Neural progenitor cell (in vitro differentiated cells): ENCODE results near the gene PCDH9. TPM values are rescaled to one million over a fixed set of nuclear protein-coding genes. Genes with fewer than 3 reads are reported as not detected.
A peak's percentile ranks its signal among the peaks of the same experiment; 100 is the strongest.

Experiments
- DNase-seq: peaks from one replicate; pipeline ENCODE4 v3.0.0-alpha.2; 2016; ENCODE audit warnings: low spot score
- H2AFZ ChIP-seq: fragments of 200-600 bp; sonication (generic); replicated peaks from 2 replicates; pipeline ENCODE4 v1.6.1; 2016; ENCODE audit warnings: antibody characterized with exemption
- H3F3A ChIP-seq: fragments of 200-600 bp; sonication (generic); 2 replicates; pipeline ENCODE4 v1.6.1; 2016; ENCODE audit warnings: antibody characterized with exemption, low read depth
- H3K27ac ChIP-seq: fragments of 200-600 bp; sonication (generic); 2 replicates; pipeline ENCODE4 v1.5.1; 2016; ENCODE audit warnings: mild to moderate bottlenecking
- H3K27me3 ChIP-seq: fragments of 200-600 bp; sonication (generic); 2 replicates; pipeline ENCODE4 v1.6.1; 2016; ENCODE audit warnings: mild to moderate bottlenecking, moderate library complexity
- H3K36me3 ChIP-seq: fragments of 200-600 bp; sonication (generic); 2 replicates; pipeline ENCODE4 v1.5.1; 2016
- H3K4me1 ChIP-seq: fragments of 200-600 bp; sonication (generic); 2 replicates; pipeline ENCODE4 v1.6.1; 2016; ENCODE audit warnings: mixed run types
- H3K4me2 ChIP-seq: fragments of 200-600 bp; sonication (generic); 2 replicates; pipeline ENCODE4 v1.6.1; 2016
- H3K4me3 ChIP-seq: fragments of 200-600 bp; sonication (generic); 2 replicates; pipeline ENCODE4 v1.5.1; 2016
- H3K79me2 ChIP-seq: fragments of 200-600 bp; sonication (generic); 2 replicates; pipeline ENCODE4 v1.6.1; 2016; ENCODE audit warnings: low read depth
- H3K9ac ChIP-seq: fragments of 200-600 bp; sonication (generic); 2 replicates; pipeline ENCODE4 v1.6.1; 2016
- H3K9me3 ChIP-seq: fragments of 200-600 bp; sonication (generic); 2 replicates; pipeline ENCODE4 v1.5.1; 2016; ENCODE audit warnings: low read depth
- H4K20me1 ChIP-seq: fragments of 200-600 bp; sonication (generic); 2 replicates; pipeline ENCODE4 v1.6.1; 2016; ENCODE audit warnings: low read depth
- H3K27ac Mint-ChIP-seq: 3 replicates; pipeline ENCODE4 v1.8.0; 2021; ENCODE audit warnings: mixed read lengths
- H3K27me3 Mint-ChIP-seq: 2 replicates; pipeline ENCODE4 v1.8.0; 2022; ENCODE audit warnings: low read depth, mild to moderate bottlenecking, inconsistent platforms, moderate library complexity, mixed read lengths; ENCODE audit not compliant: insufficient read depth
- H3K36me3 Mint-ChIP-seq: 3 replicates; pipeline ENCODE4 v1.8.0; 2021; ENCODE audit warnings: mixed read lengths
- H3K4me1 Mint-ChIP-seq: 3 replicates; pipeline ENCODE4 v1.8.0; 2021; ENCODE audit warnings: mixed read lengths
- H3K4me3 Mint-ChIP-seq: 3 replicates; pipeline ENCODE4 v1.8.0; 2021; ENCODE audit warnings: mild to moderate bottlenecking, moderate library complexity, mixed read lengths
- H3K9me3 Mint-ChIP-seq: 3 replicates; pipeline ENCODE4 v1.8.0; 2020; ENCODE audit warnings: mixed read lengths
- CTCF ChIP-seq: fragments of 200-600 bp; sonication (generic); IDR thresholded peaks from 2 replicates; pipeline ENCODE4 v1.5.1; 2017; ENCODE audit warnings: antibody characterized with exemption, mild to moderate bottlenecking
- EZH2 ChIP-seq: fragments of 200-600 bp; sonication (generic); IDR thresholded peaks from 2 replicates; pipeline ENCODE4 v1.6.1; 2017; ENCODE audit warnings: antibody characterized with exemption, mild to moderate bottlenecking, moderate library complexity
- EZH2phosphoT487 ChIP-seq: fragments of 200-600 bp; sonication (generic); IDR thresholded peaks from 2 replicates; pipeline ENCODE4 v1.6.1; 2017; ENCODE audit warnings: antibody characterized with exemption
- total RNA-seq: library from RNA; depleted of rRNA; stranded (reverse); fragments of >200 nt; gene quantifications from 2 replicates; pipeline ENCODE4 v1.2.3, GENCODE V29; 2015; ENCODE audit warnings: low replicate concordance

The PCDH9 gene
- total RNA-seq, 1 donor from 2014 or later: 0.24 TPM

- no peak overlapping the region for H3K27ac ChIP-seq
- H3F3A ChIP-seq: no peaks in the 10 kb centered on the region
- H4K20me1 ChIP-seq: no peaks in the 10 kb centered on the region
- H3K4me3 Mint-ChIP-seq: no peak overlapping the region
- H3K27ac Mint-ChIP-seq: no peak overlapping the region
- peaks cover 21% of the 10 kb centered on the region for H3K9me3 Mint-ChIP-seq
- H3K4me3 ChIP-seq: no peak overlapping the region
- peaks cover 8% of the 10 kb centered on the region for H3K36me3 Mint-ChIP-seq
- peak; percentile 19 for DNase-seq
- H3K4me1 Mint-ChIP-seq: peaks cover 10% of the 10 kb centered on the region
- H3K36me3 ChIP-seq: no peaks in the 10 kb centered on the region
- H3K27me3 Mint-ChIP-seq: peaks cover 2% of the 10 kb centered on the region
- no peak overlapping the region for H3K9ac ChIP-seq
- H3K4me1 ChIP-seq: no peaks in the 10 kb centered on the region
- no peaks in the 10 kb centered on the region for H3K27me3 ChIP-seq
- H2AFZ ChIP-seq: no peak overlapping the region
- TF ChIP-seq CTCF: peak; percentile 41
- TF ChIP-seq EZH2: no peak
- TF ChIP-seq EZH2phosphoT487: no peak
- H3K79me2 ChIP-seq: no peaks in the 10 kb centered on the region
- H3K4me2 ChIP-seq: no peak overlapping the region
- H3K9me3 ChIP-seq: no peaks in the 10 kb centered on the region
Observed at GRCh38 chr13:66689628-66690027, 540.5 kb downstream of the PCDH9 start.

DNA sequence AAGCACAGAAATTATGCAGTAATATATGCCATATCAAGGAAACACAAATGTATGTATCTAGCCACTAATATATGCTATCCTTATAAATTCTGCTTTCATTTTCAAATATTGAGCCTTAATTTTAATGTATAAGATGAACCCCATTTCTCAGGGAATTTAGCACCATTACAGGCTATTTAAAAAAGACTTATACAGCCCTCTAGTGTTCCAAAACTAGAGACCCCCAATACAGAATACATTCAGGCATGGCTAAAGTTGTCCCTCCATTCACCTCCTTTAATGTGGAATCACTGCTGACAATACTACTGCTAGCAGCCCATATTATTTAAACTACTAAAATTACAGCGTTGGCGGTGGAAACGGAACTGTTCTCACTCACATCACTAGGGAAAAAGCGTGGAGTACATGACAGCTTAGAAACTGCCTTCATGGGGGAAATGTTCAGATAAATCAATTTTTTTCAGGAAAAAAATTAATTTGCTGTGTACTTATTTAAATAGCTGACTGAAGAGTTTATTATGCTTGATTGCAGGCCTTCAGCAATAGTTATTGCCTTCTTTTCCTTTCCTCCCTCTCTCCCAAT, 541.0 kb downstream of the PCDH9 start:
- H3K27me3 Mint-ChIP-seq: peaks cover 3% of the 10 kb centered on the region
- Histone ChIP-seq H3K27me3 (no peaks in the 10 kb centered on the region), H3K9ac (no peak overlapping the region), H3K4me3 (no peak overlapping the region), H3K4me1 (no peaks in the 10 kb centered on the region), H3K27ac (no peak overlapping the region), H3K9me3 (no peaks in the 10 kb centered on the region), H3F3A (no peaks in the 10 kb centered on the region), H3K79me2 (no peaks in the 10 kb centered on the region), H3K36me3 (no peaks in the 10 kb centered on the region), H3K4me2 (no peak overlapping the region), H4K20me1 (no peaks in the 10 kb centered on the region), H2AFZ (no peak overlapping the region)
- no peak overlapping the region for H3K27ac Mint-ChIP-seq
- H3K4me1 Mint-ChIP-seq: peaks cover 10% of the 10 kb centered on the region
- TF ChIP-seq EZH2phosphoT487: no peak
- peak; percentile 51 for TF ChIP-seq CTCF
- TF ChIP-seq EZH2: no peak
- H3K36me3 Mint-ChIP-seq: peaks cover 10% of the 10 kb centered on the region
- DNase-seq: peak; percentile 19
- peaks cover 24% of the 10 kb centered on the region for H3K9me3 Mint-ChIP-seq
- H3K4me3 Mint-ChIP-seq: no peak overlapping the region

DNA sequence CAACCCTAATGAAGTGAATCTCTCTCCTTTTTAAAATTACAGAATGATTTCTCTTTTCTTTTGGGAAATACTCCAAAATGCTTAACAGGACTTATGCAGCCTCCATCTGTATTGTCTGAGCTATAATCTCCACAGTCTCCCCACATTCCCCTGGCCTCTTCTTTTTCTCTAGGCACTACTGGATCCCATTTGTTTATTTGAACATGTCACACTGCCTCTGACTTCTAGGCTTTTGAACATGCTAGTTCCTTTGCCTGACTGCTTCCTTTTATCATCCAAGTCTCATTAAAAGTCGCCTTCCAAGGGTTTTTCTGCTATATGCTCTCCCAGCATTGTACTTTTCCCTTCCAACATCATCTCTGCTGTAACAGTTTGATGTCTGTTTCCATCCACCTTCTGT, 548.7 kb downstream of the PCDH9 start:
- H3K9me3 Mint-ChIP-seq: peaks cover 22% of the 10 kb centered on the region
- H3K27me3 ChIP-seq: no peaks in the 10 kb centered on the region
- peak; percentile 13 for DNase-seq
- no peaks in the 10 kb centered on the region for H3K79me2 ChIP-seq
- H2AFZ ChIP-seq: no peak overlapping the region
- H4K20me1 ChIP-seq: no peaks in the 10 kb centered on the region
- H3K4me2 ChIP-seq: no peak overlapping the region
- H3K4me3 Mint-ChIP-seq: no peak overlapping the region
- no peaks in the 10 kb centered on the region for H3K9me3 ChIP-seq
- no peaks in the 10 kb centered on the region for H3F3A ChIP-seq
- no peak overlapping the region for H3K9ac ChIP-seq
- H3K4me3 ChIP-seq: no peak overlapping the region
- no peak for TF ChIP-seq CTCF
- no peak for TF ChIP-seq EZH2
- TF ChIP-seq EZH2phosphoT487: no peak
- H3K27me3 Mint-ChIP-seq: peaks cover 3% of the 10 kb centered on the region
- peak overlapping the region; percentile 20 for H3K27ac Mint-ChIP-seq
- H3K4me1 ChIP-seq: no peaks in the 10 kb centered on the region
- no peak overlapping the region for H3K27ac ChIP-seq
- H3K36me3 ChIP-seq: no peaks in the 10 kb centered on the region
- H3K36me3 Mint-ChIP-seq: peaks cover 8% of the 10 kb centered on the region
- H3K4me1 Mint-ChIP-seq: peaks cover 14% of the 10 kb centered on the region
